Stomach (tissue), 9 donors: ENCODE data around the gene EDIL3. TPM values are rescaled to one million over a fixed set of nuclear protein-coding genes. Genes with fewer than 3 reads are reported as not detected.

Source experiments
- DNase-seq, 2 donors: peaks; one replicate each; pipeline versions ENCODE4 v3.0.0 to v3.0.0-alpha.2; 2013 to 2019
- H3K27ac ChIP-seq, 5 donors: fragments of 200-600 bp in 4 of 5; sonication (generic) in 4 of 5; one replicate each; pipeline ENCODE4 v1.5.1; 2013 to 2019; ENCODE audit warnings: mild to moderate bottlenecking in 1 of 5, moderate library complexity in 1 of 5
- H3K27me3 ChIP-seq, 3 donors: fragments of 200-600 bp; sonication (generic); one replicate each; pipeline ENCODE4 v1.5.1; 2017 to 2019; ENCODE audit warnings: mixed run types in 1 of 3
- H3K36me3 ChIP-seq, 4 donors: fragments of 200-600 bp; sonication (generic); 1 replicate in 3 of 4; 2 replicates in 1 of 4; pipeline ENCODE4 v1.5.1; 2016 to 2019
- H3K4me1 ChIP-seq, 4 donors: fragments of 200-600 bp; sonication (generic); one replicate each; pipeline ENCODE4 v1.5.1; 2016 to 2019
- H3K4me3 ChIP-seq, 4 donors: fragments of 200-600 bp; sonication (generic) in 3 of 4; one replicate each; pipeline ENCODE4 v1.5.1; 2016 to 2019; ENCODE audit warnings: mild to moderate bottlenecking in 1 of 4
- H3K9me3 ChIP-seq, 4 donors: fragments of 200-600 bp; sonication (generic); one replicate each; pipeline ENCODE4 v1.5.1; 2016 to 2019
- CTCF ChIP-seq, 7 experiments: fragments of 450-650 bp in 4 of 7; fragments of 200-600 bp in 3 of 7; sonication (generic) in 3 of 7; IDR thresholded peaks; one replicate each; pipeline ENCODE4 v1.5.1; 2016 to 2019; ENCODE audit warnings: antibody characterized with exemption in 7 of 7, control low read depth in 2 of 7, mild to moderate bottlenecking in 1 of 7
- EP300 ChIP-seq: sonication (generic); formaldehyde crosslinking; IDR thresholded peaks from one replicate; pipeline ENCODE4 v1.6.1; 2017; ENCODE audit warnings: antibody characterized with exemption
- POLR2A ChIP-seq, 4 donors: fragments of 450-650 bp; IDR thresholded peaks; one replicate each; pipeline ENCODE4 v1.6.1; 2016; ENCODE audit warnings: antibody characterized with exemption in 4 of 4, control low read depth in 2 of 4, mild to moderate bottlenecking in 1 of 4, moderate library complexity in 1 of 4
- POLR2AphosphoS5 ChIP-seq, 3 donors: sonication (generic); formaldehyde crosslinking; IDR thresholded peaks; one replicate each; pipeline ENCODE4 v1.6.1; 2016; ENCODE audit warnings: antibody characterized with exemption in 3 of 3
- WGBS, 5 donors: extraction: QIAGEN DNeasy Blood & Tissue Kit in 3 of 5; methylation state at CpG; one replicate each; pipeline versions ENCODE4 v1.1.5 to v1.1.7; 2013 to 2018; 5-methylcytosine and 5-hydroxymethylcytosine counted together
- intact Hi-C: fragments of 100-400 bp; cut with DNase I; formaldehyde crosslinking; loops from one replicate; pipeline ENCODE4 v1.15.1; 2023; ENCODE audit warnings: low total_unique reads
- polyA plus RNA-seq, 3 donors: library from polyadenylated mRNA; stranded (reverse); fragments of 200-250 nt; gene quantifications; one replicate each; pipeline ENCODE4 v1.2.3, GENCODE V29; 2013
- total RNA-seq, 5 donors: library from RNA; depleted of rRNA; stranded (reverse); fragments of >200 nt; gene quantifications; one replicate each; pipeline versions ENCODE4 v1.1.0 to v1.2.3, GENCODE V29; 2014 to 2016
- donor health status: healthy with polysubstance abuse.
- donor health status: Bipolar disorder and iron deficiency.
- donor health status: healthy.

Gene EDIL3
- total and polyA plus RNA-seq, 8 donors: 2.3 to 75.0 (median 14.4) TPM

GRCh38 chr5:83991566-83992224 lies 393.0 kb downstream of the EDIL3 start:
- Histone ChIP-seq H3K27ac (no peak overlapping the region), H3K9me3 (no peaks in the 10 kb centered on the region), H3K4me3 (no peak overlapping the region), H3K4me1 (no peaks in the 10 kb centered on the region), H3K36me3 (no peaks in the 10 kb centered on the region), H3K27me3 (no peaks in the 10 kb centered on the region)
- WGBS, 5 donors: 90 to 95% (median 95%) methylated on average over 9 of the region's 9 CpGs
- intact Hi-C loops: no loop called here
- no peak for DNase-seq
- no peak for TF ChIP-seq CTCF (IDR thresholded peaks at IDR 0.05)
- no peak for TF ChIP-seq POLR2A (IDR thresholded peaks at IDR 0.05)
- no peak for TF ChIP-seq EP300
- no peak for TF ChIP-seq POLR2AphosphoS5 (IDR thresholded peaks at IDR 0.05)

DNA sequence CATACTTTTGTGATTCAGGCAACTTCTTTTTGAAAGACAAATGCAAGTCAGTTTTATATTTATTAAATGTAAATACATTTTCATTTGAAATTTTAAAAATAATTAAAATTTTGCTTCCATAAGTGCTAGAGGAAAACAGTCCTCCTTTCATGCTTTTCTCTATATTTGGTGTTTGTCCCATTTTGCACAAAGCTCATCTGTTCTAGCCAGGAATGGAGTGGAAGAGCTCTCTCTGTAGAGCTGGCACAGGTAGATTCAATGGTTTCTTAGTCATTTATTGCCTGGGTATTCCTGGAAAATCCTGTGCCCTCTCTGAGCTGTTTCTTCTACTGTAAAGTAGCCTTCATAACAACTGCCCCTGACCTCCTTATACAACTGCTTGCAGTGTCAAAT lies 396.4 kb downstream of the EDIL3 start:
- H3K27ac ChIP-seq: no peak overlapping the region
- H3K9me3 ChIP-seq: no peaks in the 10 kb centered on the region
- H3K4me3 ChIP-seq: no peak overlapping the region
- TF ChIP-seq CTCF (IDR thresholded peaks at IDR 0.05): no peak
- no peak for TF ChIP-seq EP300
- TF ChIP-seq POLR2AphosphoS5 (IDR thresholded peaks at IDR 0.05): no peak
- no peak for TF ChIP-seq POLR2A (IDR thresholded peaks at IDR 0.05)
- no peaks in the 10 kb centered on the region for H3K4me1 ChIP-seq
- no peaks in the 10 kb centered on the region for H3K27me3 ChIP-seq
- intact Hi-C loops: no loop called here
- no peak for DNase-seq
- H3K36me3 ChIP-seq: no peaks in the 10 kb centered on the region

- no peak overlapping the region for H3K27ac ChIP-seq
- DNase-seq: no peak
- H3K36me3 ChIP-seq: no peaks in the 10 kb centered on the region
- intact Hi-C loops: no loop called here
- H3K4me1 ChIP-seq: no peaks in the 10 kb centered on the region
- no peaks in the 10 kb centered on the region for H3K9me3 ChIP-seq
- H3K27me3 ChIP-seq: no peaks in the 10 kb centered on the region
- H3K4me3 ChIP-seq: no peak overlapping the region
- no peak for TF ChIP-seq POLR2A (IDR thresholded peaks at IDR 0.05)
- WGBS, 5 donors: 43 to 59% (median 48%) methylated on average over 4 of the region's 4 CpGs
Measured at GRCh38 chr5:83987513-83988292, 397.0 kb downstream of the EDIL3 start.

DNA sequence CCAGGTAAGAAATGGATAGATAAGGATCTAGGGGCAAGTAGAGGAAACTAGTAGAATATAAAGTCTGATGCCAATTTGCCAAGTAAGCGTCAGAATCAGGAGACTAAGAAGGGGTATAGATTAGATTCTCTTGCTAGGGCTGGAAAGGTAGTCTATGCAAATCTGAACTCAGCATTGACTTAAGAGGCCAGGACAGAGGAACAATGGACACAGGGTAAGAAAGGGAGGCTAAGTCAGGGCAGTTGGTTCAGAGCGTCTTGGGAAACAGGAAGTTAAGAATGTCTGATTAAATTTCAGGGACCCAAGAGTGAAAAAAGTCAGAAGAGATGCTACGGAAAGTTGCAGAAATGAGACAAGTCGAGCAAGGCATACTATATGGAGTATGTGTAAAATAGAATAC lies 400.8 kb downstream of the EDIL3 start:
- no peaks in the 10 kb centered on the region for H3K36me3 ChIP-seq
- no peak overlapping the region for H3K4me3 ChIP-seq
- TF ChIP-seq CTCF (IDR thresholded peaks at IDR 0.05): no peak
- TF ChIP-seq POLR2A (IDR thresholded peaks at IDR 0.05): no peak
- TF ChIP-seq EP300: no peak
- no peak for TF ChIP-seq POLR2AphosphoS5 (IDR thresholded peaks at IDR 0.05)
- no peaks in the 10 kb centered on the region for H3K27me3 ChIP-seq
- H3K9me3 ChIP-seq: no peaks in the 10 kb centered on the region
- intact Hi-C loops: no loop called here
- DNase-seq: no peak
- WGBS, 5 donors: 69 to 79% (median 72%) methylated on average over 4 of the region's 4 CpGs
- H3K27ac ChIP-seq: no peak overlapping the region
- no peaks in the 10 kb centered on the region for H3K4me1 ChIP-seq
